K562 (cell line): ENCODE results near the gene TRIM24. TPM values are rescaled to one million over a fixed set of nuclear protein-coding genes. Genes with fewer than 3 reads are reported as not detected.

ENCODE experiments used
- ATAC-seq: fragments of 200-7000 bp; cut with Tn5 transposase; 3 replicates; pipeline ENCODE4 v1.9.1; 2020; ENCODE audit warnings: moderate library complexity
- BruUV-seq: library from RNA; stranded (reverse); fragments of 400-500 nt; replicated peaks from 2 replicates; lab custom pipeline; 2021; lab: Mats Ljungman, UMichigan
- CTCF ChIA-PET: fragments of 300-600 bp; formaldehyde crosslinking; extraction: SDS; loops from one replicate; lab custom pipeline; 2021; ENCODE audit warnings: low intra/inter-chr PET ratio; lab: Yijun Ruan, JAX
- POLR2A ChIA-PET: fragments of 300-600, 350-650 bp; sonication (Branson Sonifier 250); formaldehyde crosslinking; extraction: SDS; loops from one replicate; lab custom pipeline; 2021; ENCODE audit warnings: antibody characterized with exemption, inconsistent platforms; lab: Yijun Ruan, JAX
- DNase-seq, 4 experiments: peaks; one replicate each; pipeline versions ENCODE4 v3.0.0 to v3.0.0-alpha.2; 2011 to 2018; ENCODE audit warnings: low spot score in 3 of 4, mixed read lengths in 3 of 4; ENCODE audit errors: extremely low read depth in 1 of 4
- FAIRE-seq: peaks from 2 replicates; lab custom pipeline; 2011; peaks lifted over from hg19 to GRCh38; lab: Jason Lieb, UNC
- H2AFZ ChIP-seq: 2 replicates; pipeline ENCODE4 v1.6.0; 2011; ENCODE audit warnings: low read depth, low read length, control low read depth, inconsistent platforms
- H3K27ac ChIP-seq: fragments of 200-600 bp; 3 replicates; pipeline ENCODE4 v1.8.0; 2011; ENCODE audit warnings: low read depth, mild to moderate bottlenecking, control low read depth, inconsistent platforms, low read length, moderate library complexity, mixed read lengths; ENCODE audit errors: extremely low read depth
- H3K27me3 ChIP-seq, 2 experiments: fragments of 300-600 bp in 1 of 2; 2 replicates in 1 of 2; 3 replicates in 1 of 2; pipeline versions ENCODE4 v1.6.0 to v1.8.0; 2011; ENCODE audit warnings: inconsistent platforms in 2 of 2, low read length in 2 of 2, mild to moderate bottlenecking in 1 of 2, mixed read lengths in 1 of 2, moderate library complexity in 1 of 2; ENCODE audit not compliant: control insufficient read depth in 2 of 2, insufficient read depth in 2 of 2
- H3K36me3 ChIP-seq: fragments of 300-600 bp; 3 replicates; pipeline ENCODE4 v1.8.0; 2011; ENCODE audit warnings: mild to moderate bottlenecking, low read length, inconsistent platforms; ENCODE audit not compliant: control insufficient read depth, insufficient read depth
- H3K4me1 ChIP-seq, 2 experiments: fragments of 200-600 bp in 1 of 2; replicated peaks in 1 of 2; 2 replicates in 1 of 2; 3 replicates in 1 of 2; pipeline versions ENCODE4 v1.5.1 to v1.8.0; 2011; ENCODE audit warnings: inconsistent platforms in 2 of 2, low read length in 2 of 2, mild to moderate bottlenecking in 1 of 2, mixed read lengths in 1 of 2, moderate library complexity in 1 of 2; ENCODE audit not compliant: control insufficient read depth in 2 of 2, insufficient read depth in 2 of 2
- H3K4me2 ChIP-seq: 2 replicates; pipeline ENCODE4 v1.6.1; 2011; ENCODE audit warnings: low read length, control low read depth, inconsistent platforms, mixed read lengths; ENCODE audit not compliant: insufficient read depth
- H3K4me3 ChIP-seq: fragments of 200-600 bp; sonication (generic), shearing (Covaris generic); 2 replicates; pipeline ENCODE4 v1.5.1; 2016; ENCODE audit warnings: control low read depth, inconsistent platforms
- H3K79me2 ChIP-seq: fragments of 200-600 bp; 3 replicates; pipeline ENCODE4 v1.8.0; 2011; ENCODE audit warnings: low read length, inconsistent platforms; ENCODE audit not compliant: control insufficient read depth, insufficient read depth
- H3K9ac ChIP-seq, 2 experiments: 2 replicates each; pipeline versions ENCODE4 v1.6.0 to v1.6.1; 2011; ENCODE audit warnings: low read depth in 2 of 2, low read length in 2 of 2, control low read depth in 1 of 2, inconsistent platforms in 1 of 2, mild to moderate bottlenecking in 1 of 2, mixed read lengths in 1 of 2; ENCODE audit not compliant: insufficient read depth in 1 of 2
- H3K9me1 ChIP-seq: one replicate; pipeline ENCODE4 v1.6.0; 2011; ENCODE audit warnings: inconsistent platforms, mild to moderate bottlenecking, low read length, moderate library complexity; ENCODE audit not compliant: control insufficient read depth, insufficient read depth
- H3K9me3 ChIP-seq: replicated peaks from 2 replicates; pipeline ENCODE4 v1.5.1; 2011; ENCODE audit warnings: low read depth, low read length, inconsistent platforms; ENCODE audit not compliant: control insufficient read depth, insufficient read depth
- H4K20me1 ChIP-seq: replicated peaks from 2 replicates; pipeline ENCODE4 v1.6.1; 2011; ENCODE audit warnings: low read length, inconsistent platforms, mixed read lengths; ENCODE audit not compliant: control insufficient read depth, insufficient read depth
- ARID2 ChIP-seq: fragments of 450-650 bp; IDR thresholded peaks from 2 replicates; pipeline ENCODE4 v1.6.1; 2017; ENCODE audit warnings: antibody characterized with exemption, mild to moderate bottlenecking
- COPS2 ChIP-seq: fragments of 450-650 bp; conservative IDR thresholded peaks from 2 replicates; pipeline ENCODE4 v1.6.1; 2016; ENCODE audit warnings: mild to moderate bottlenecking, moderate library complexity
- CTCF ChIP-seq, 3 experiments: IDR thresholded peaks in 2 of 3; conservative IDR thresholded peaks in 1 of 3; 2 replicates each; pipeline ENCODE4 v1.5.1; 2011 to 2012; ENCODE audit warnings: low read length in 3 of 3, mild to moderate bottlenecking in 3 of 3, control low read depth in 2 of 3, improper control_type of control experiment in 1 of 3, inconsistent platforms in 1 of 3, low read depth in 1 of 3, mixed read lengths in 1 of 3, moderate library complexity in 1 of 3; ENCODE audit not compliant: insufficient read depth in 2 of 3
- MCM2 ChIP-seq: fragments of 450-650 bp; IDR thresholded peaks from 2 replicates; pipeline ENCODE4 v1.6.1; 2017; ENCODE audit warnings: low read depth, mild to moderate bottlenecking
- MITF ChIP-seq: IDR thresholded peaks from 2 replicates; pipeline ENCODE4 v1.6.1; 2014; ENCODE audit warnings: antibody characterized with exemption
- NFIC ChIP-seq: fragments of 450-650 bp; IDR thresholded peaks from 2 replicates; pipeline ENCODE4 v1.6.1; 2017; ENCODE audit warnings: mild to moderate bottlenecking, inconsistent platforms
- RB1 ChIP-seq: fragments of 450-650 bp; IDR thresholded peaks from 2 replicates; pipeline ENCODE4 v1.6.1; 2017; ENCODE audit warnings: low read depth, mild to moderate bottlenecking
- SPI1 ChIP-seq: IDR thresholded peaks from 2 replicates; pipeline ENCODE4 v1.6.1; 2011; ENCODE audit warnings: low read depth, low read length, control low read depth, borderline replicate concordance
- ZNF263 ChIP-seq: sonication (generic); formaldehyde crosslinking; IDR thresholded peaks from 2 replicates; pipeline ENCODE4 v1.8.0; 2022; ENCODE audit warnings: mild to moderate bottlenecking, missing genetic modification reagents, borderline replicate concordance
- WGBS: fragments of 100-300 bp; shearing (Covaris generic); methylation state at CpG from one replicate; pipeline ENCODE4 v1.1.6; 2016; ENCODE audit warnings: low coverage, mixed read lengths; ENCODE audit not compliant: insufficient coverage; ENCODE audit errors: missing lambda C conversion rate; 5-methylcytosine and 5-hydroxymethylcytosine counted together
- in situ Hi-C: fragments of 300-500 bp; cut with MboI; formaldehyde crosslinking; loops from 4 replicates; pipeline ENCODE4 v1.15.0; 2018; ENCODE audit warnings: inconsistent platforms, mixed read lengths
- intact Hi-C: fragments of 100-400 bp; cut with micrococcal nuclease; formaldehyde crosslinking; loops from 2 replicates; pipeline ENCODE4 v1.14.2; 2022
- polyA plus RNA-seq, 8 experiments: library from polyadenylated mRNA; depleted of rRNA in 4 of 8; stranded (reverse) in 5 of 8; unstranded in 3 of 8; fragments of >200 nt; fragmentation: Nextera tagmentation in 2 of 8; fragmentation: Illumina TruSeq in 1 of 8; extraction: Ambion mirVana in 2 of 8; extraction: Trizol in 1 of 8; gene quantifications; 2 replicates each; pipeline versions ENCODE4 v1.2.1 to v1.2.3, GENCODE V29; 2011 to 2014; ENCODE audit warnings: inconsistent platforms in 1 of 8, missing spikeins in 1 of 8
- total RNA-seq, 7 experiments: library from RNA; depleted of rRNA in 6 of 7; stranded (reverse); fragments of >200 nt in 6 of 7; fragmentation: Illumina TruSeq in 2 of 7; extraction: Trizol in 2 of 7; gene quantifications; 2 replicates each; pipeline versions ENCODE4 v1.2.1 to v1.2.3, GENCODE V29; 2011 to 2021; ENCODE audit warnings: low replicate concordance in 1 of 7

Gene TRIM24
- total and polyA plus RNA-seq, 9 of the 15 experiments (the other 6 are each of a cell fraction or from before 2014, with no cell fraction given), result 13.4 to 74.0 (median 41.7) TPM

- H2AFZ ChIP-seq, result no peak overlapping the region
- no peak; the same call in 1 of the 3 replicates for ATAC-seq
- POLR2A ChIA-PET, result interaction anchor here (0.6 to 1.0 kb wide), 2 partner anchors 10 to 777 kb away, joined by 3 read pairs; no protein-coding TSS in a partner anchor
Observed at GRCh38 chr7:138625849-138626230, 165.8 kb downstream of the TRIM24 start.

DNA sequence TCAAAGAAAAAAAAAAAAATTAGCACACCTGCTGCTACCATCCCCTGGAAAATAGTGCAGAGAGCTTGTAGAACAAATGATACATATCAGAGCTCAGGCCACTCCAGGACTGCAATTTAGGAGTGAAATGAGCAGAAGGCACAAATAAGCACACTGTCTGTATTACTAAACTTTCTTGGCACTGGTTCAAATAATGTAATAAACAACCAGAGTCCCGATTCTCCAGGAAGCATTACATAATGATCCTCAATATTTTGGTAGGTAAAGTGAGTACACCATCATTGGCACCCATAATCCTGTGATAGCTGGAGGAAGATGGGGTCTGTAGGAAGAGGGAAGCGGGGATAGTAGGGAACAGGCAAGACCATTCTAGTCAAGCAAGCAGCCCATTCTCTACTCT, 166.8 kb downstream of the TRIM24 start:
- H3K4me2 ChIP-seq, result no peak overlapping the region
- WGBS, result 6% methylated on average over 2 of the region's 2 CpGs
- no peaks in the 10 kb centered on the region for H4K20me1 ChIP-seq
- intact Hi-C loops, result no loop called here
- H3K4me1 ChIP-seq, result peaks cover 0 to 9% of the 10 kb centered on the region in 2 experiments; a peak in 3 of 5 replicates
- in situ Hi-C loops, result no loop called here
- TF ChIP-seq NFIC (peak; percentile 60), MCM2 (no peak), CTCF (IDR thresholded peaks at IDR 0.05 in 2 of 3, conservative IDR thresholded peaks at IDR 0.05 in 1 of 3; ENCODE audit: insufficient read depth in 2 of 3, low read depth in 1 of 3, low read length in 3 of 3) (no peak), COPS2 (no peak), MITF (no peak), RB1 (no peak)
- CTCF ChIA-PET, result interaction anchor here (0.7 kb wide), 1 partner anchor 19 kb away, joined by 3 read pairs; no protein-coding TSS in a partner anchor
- H3K79me2 ChIP-seq, result no peaks in the 10 kb centered on the region
- no TSS peak for BruUV-seq
- H3K36me3 ChIP-seq, result no peaks in the 10 kb centered on the region
- peaks cover 11 to 26% of the 10 kb centered on the region in 2 experiments; a peak in 4 of 5 replicates for H3K27me3 ChIP-seq
- POLR2A ChIA-PET, result interaction anchor here (1.0 to 1.1 kb wide), 2 partner anchors 11 to 992 kb away, joined by 3 read pairs; no protein-coding TSS in a partner anchor
- H2AFZ ChIP-seq, result no peak overlapping the region
- H3K4me3 ChIP-seq, result no peak overlapping the region
- FAIRE-seq (no peak), ATAC-seq (no peak), DNase-seq (no peak)
- no peaks in the 10 kb centered on the region for H3K9me3 ChIP-seq
- no peak overlapping the region for H3K9ac ChIP-seq
- no peaks in the 10 kb centered on the region for H3K9me1 ChIP-seq
- no peak overlapping the region for H3K27ac ChIP-seq

More at GRCh38 chr7:138625849-138626230, 165.8 kb downstream of the TRIM24 start:
- WGBS, result 0% methylated on average over 5 of the region's 5 CpGs
- BruUV-seq, result no TSS peak
- in situ Hi-C loops, result no loop called here
- no peak overlapping the region for H3K4me2 ChIP-seq
- peaks cover 0 to 9% of the 10 kb centered on the region in 2 experiments; a peak in 3 of 5 replicates for H3K4me1 ChIP-seq
- intact Hi-C loops, result no loop called here
- H3K9ac ChIP-seq, result no peak overlapping the region; a peak in 1 of 4 replicates
- peaks cover 11 to 21% of the 10 kb centered on the region in 2 experiments; a peak in 4 of 5 replicates for H3K27me3 ChIP-seq
- H3K27ac ChIP-seq, result no peak overlapping the region
- no peaks in the 10 kb centered on the region for H3K9me3 ChIP-seq
- DNase-seq (no peak), FAIRE-seq (no peak)
- no peak overlapping the region for H3K4me3 ChIP-seq
- no peaks in the 10 kb centered on the region for H3K36me3 ChIP-seq
- TF ChIP-seq ZNF263 (peak; percentile 24; the same call in 1 of the 2 replicates), ARID2 (no peak), SPI1 (peak; percentile 76; the same call in 1 of the 2 replicates)
- CTCF ChIA-PET, result no interaction called here
- H3K79me2 ChIP-seq, result no peaks in the 10 kb centered on the region
- no peaks in the 10 kb centered on the region for H4K20me1 ChIP-seq
- H3K9me1 ChIP-seq, result no peaks in the 10 kb centered on the region
